Hepatocyte (in vitro differentiated cells): ENCODE measurements around the gene TMEM144.

Source experiments
- EZH2 ChIP-seq: fragments of 200-600 bp; sonication (generic); IDR thresholded peaks from 2 replicates; pipeline ENCODE4 v1.6.1; 2016; ENCODE audit warnings: antibody characterized with exemption, mild to moderate bottlenecking, borderline replicate concordance
- EZH2phosphoT487 ChIP-seq: fragments of 200-600 bp; sonication (generic); IDR thresholded peaks from one replicate; pipeline ENCODE4 v1.6.1; 2018; ENCODE audit warnings: antibody characterized with exemption, mild to moderate bottlenecking, low read depth, moderate library complexity; ENCODE audit not compliant: unreplicated experiment, severe bottlenecking
- TF ChIP-seq, protein P1 (sequence below): fragments of 200-600 bp; sonication (generic); IDR thresholded peaks from 2 replicates; pipeline ENCODE4 v1.5.1; 2016; ENCODE audit warnings: antibody characterized with exemption, mild to moderate bottlenecking; ENCODE audit not compliant: poor library complexity

DNA sequence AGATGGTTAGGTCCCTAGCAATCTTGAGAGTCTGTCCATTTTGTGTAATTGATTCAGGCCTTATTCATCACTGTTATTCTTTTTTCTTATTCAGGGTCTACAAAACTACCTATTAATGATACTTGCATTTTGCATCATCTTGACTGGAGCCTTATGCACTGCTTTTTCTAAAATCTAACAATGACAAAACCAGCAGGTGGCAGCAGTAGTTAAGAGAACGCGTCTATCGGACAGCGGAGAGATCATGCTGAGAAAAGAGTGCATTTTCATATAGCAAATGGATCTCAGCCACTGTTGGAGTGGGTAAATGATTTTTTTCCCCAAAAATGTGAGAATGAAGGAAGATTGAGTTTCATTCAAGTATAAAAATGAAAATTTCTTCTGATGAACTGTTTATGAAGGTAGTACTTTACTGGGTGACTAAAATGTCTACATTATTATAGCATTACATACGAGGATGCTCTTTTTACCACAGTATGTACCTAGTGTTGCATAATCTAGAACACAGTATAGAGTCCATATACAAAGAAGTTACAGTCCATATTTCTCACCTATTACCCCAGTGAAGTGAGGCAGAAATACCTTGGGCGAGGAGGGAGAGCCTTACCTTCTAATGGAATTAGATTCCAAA is 43.2 kb downstream of the TMEM144 start:
- TF ChIP-seq, protein P1, sequence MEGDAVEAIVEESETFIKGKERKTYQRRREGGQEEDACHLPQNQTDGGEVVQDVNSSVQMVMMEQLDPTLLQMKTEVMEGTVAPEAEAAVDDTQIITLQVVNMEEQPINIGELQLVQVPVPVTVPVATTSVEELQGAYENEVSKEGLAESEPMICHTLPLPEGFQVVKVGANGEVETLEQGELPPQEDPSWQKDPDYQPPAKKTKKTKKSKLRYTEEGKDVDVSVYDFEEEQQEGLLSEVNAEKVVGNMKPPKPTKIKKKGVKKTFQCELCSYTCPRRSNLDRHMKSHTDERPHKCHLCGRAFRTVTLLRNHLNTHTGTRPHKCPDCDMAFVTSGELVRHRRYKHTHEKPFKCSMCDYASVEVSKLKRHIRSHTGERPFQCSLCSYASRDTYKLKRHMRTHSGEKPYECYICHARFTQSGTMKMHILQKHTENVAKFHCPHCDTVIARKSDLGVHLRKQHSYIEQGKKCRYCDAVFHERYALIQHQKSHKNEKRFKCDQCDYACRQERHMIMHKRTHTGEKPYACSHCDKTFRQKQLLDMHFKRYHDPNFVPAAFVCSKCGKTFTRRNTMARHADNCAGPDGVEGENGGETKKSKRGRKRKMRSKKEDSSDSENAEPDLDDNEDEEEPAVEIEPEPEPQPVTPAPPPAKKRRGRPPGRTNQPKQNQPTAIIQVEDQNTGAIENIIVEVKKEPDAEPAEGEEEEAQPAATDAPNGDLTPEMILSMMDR = peak; percentile 76
- TF ChIP-seq EZH2 (no peak), EZH2phosphoT487 (no peak)
